Keratinocyte (primary cell): Measurements from ENCODE around the gene KCNC1.

Experiments used
- CTCF ChIP-seq, 3 experiments: IDR thresholded peaks in 1 of 3; conservative IDR thresholded peaks in 1 of 3; optimal IDR thresholded peaks in 1 of 3; 2 replicates in 2 of 3; 3 replicates in 1 of 3; pipeline versions ENCODE3 to v1.5.1; 2011; ENCODE audit warnings: low read length in 3 of 3, mild to moderate bottlenecking in 3 of 3, moderate library complexity in 2 of 3, control low read depth in 1 of 3, inconsistent platforms in 1 of 3; ENCODE audit not compliant: insufficient read depth in 2 of 3; ENCODE audit errors: extremely low read depth in 1 of 3
- EZH2 ChIP-seq: IDR thresholded peaks from one replicate; pipeline ENCODE4 v1.6.1; 2012; ENCODE audit warnings: inconsistent platforms, mild to moderate bottlenecking, low read length, moderate library complexity

GRCh38 chr11:17803754-17804334 lies 69.3 kb downstream of the KCNC1 start:
- TF ChIP-seq EZH2, result no peak
- no peak for TF ChIP-seq CTCF (optimal IDR thresholded peaks at IDR 0.05 in 1 of 3, IDR thresholded peaks at IDR 0.05 in 1 of 3, conservative IDR thresholded peaks at IDR 0.05 in 1 of 3; ENCODE audit: extremely low read depth in 1 of 3, insufficient read depth in 2 of 3, low read length in 3 of 3)
